Measurements from ENCODE around the gene NFYC.

NFYC gene

DNA sequence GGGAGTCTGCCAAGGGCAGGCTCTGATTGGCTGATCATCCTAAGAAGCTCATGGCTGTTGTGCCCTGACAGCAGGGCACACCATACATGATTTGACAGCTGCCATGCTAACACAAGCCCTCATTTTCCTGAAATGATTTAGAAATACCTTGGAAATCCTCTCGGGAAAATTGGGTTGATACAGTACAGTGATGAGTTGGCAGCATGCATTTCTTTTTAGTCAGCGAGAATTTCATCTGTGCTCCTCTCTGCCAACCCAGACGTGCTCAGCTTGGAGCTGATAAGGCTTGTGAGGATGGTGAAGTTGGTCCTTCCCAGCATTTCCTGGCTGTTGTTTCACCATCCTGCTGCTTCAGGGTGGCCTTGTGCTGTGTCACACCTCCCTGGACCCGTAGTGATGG, 69.5 kb downstream of the NFYC start:
- DNase-seq (ENCODE audit: low spot score): no peak

DNA sequence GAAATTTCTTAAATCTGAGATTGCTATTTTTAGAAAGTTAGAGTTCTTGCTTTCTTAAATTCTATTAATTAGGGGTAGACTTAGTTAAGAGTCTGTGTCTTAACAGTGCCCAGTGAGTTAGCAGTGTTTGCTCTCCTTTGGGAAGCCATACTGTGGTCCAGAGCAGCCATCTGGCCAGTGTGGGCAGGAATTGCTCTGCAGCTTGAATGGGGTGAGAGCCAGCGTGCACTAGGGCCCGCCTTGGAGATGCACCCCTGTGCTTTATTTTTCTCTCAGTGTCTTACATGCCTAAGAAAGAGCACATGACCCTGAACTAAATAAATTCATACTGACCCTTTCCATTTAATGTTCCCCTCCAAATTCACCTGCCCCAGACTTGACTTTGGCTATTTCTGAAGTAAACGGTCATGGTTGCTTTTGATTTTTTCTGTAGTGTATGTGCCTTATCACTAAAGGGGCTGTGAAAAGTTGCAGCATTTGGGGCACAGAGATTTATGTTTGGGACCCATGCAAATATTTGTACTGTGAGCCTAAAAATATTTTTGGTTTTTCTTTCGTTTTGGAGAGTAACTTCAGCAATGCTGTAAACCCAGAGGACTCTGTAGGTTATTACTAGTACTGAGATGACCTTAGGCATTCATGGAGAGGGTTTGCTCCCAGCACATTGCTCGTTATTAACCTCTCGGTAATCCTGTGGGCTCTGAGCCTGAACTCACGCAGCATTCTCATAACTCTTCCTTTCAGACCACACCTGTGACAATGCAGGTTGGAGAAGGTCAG, 70.8 kb downstream of the NFYC start:
- DNase-seq (ENCODE audit: low spot score): no peak

DNA sequence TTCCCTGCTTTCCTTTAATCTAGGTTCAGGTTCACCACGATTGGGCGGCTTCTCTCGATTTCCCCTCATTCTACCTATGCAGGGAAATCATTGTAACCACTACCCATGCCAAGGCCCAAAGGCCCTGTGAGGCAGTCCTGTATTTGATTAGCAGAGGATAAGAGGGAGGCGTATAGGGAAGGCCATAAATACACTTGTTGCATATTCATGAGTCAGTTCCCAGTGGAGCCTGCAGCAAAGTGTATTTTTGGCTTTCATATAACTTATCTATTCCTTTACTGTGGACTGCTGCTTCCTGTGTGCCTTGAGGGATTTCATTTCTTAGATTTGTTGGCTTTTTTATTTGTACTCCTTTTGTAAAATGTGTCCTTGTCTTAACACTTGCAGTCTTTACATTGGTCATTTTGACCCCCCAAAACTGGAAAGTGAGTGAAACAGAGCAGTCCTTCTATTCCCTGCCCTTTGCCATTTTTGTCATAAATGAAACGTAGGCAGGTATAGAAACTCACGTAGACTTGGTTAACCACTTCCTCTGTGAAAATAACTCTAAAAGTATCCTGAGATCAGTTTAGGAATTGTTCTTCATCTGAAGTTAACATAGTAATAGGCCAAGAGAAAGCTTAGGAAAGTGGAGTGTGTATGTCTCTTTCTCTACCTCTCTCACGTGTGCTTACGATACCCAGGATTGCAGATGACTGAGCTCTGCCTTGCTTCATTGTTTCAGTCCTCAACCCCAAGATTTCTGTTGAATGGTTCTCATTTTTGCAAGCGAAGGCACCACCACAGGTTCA, 72.4 kb downstream of the NFYC start:
- no peak for DNase-seq (ENCODE audit: low spot score)

- DNase-seq (ENCODE audit: low spot score): no peak
These were observed 73.5 kb downstream of the NFYC start for GRCh38 chr1:40764981-40765380.

DNA sequence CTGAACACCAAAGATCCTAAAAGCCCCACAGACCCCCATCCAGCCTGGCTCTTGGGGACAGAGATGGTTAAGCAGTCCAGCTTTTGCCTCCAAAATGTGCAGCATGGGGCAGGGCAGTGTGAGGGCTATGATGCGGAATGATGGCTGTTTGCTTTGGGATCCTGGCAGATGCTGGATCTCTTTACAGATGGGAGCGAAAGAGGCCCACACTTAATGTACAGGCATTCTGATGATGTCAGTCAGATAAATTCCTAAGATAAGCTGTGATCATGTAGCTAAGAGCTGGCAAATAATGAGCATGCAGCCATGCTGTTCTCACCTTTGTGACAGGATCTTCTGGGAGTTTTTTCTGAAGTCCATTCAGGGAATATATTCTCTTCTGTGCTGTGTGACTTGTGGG, 74.5 kb downstream of the NFYC start:
- no peak for DNase-seq (ENCODE audit: low spot score)

DNA sequence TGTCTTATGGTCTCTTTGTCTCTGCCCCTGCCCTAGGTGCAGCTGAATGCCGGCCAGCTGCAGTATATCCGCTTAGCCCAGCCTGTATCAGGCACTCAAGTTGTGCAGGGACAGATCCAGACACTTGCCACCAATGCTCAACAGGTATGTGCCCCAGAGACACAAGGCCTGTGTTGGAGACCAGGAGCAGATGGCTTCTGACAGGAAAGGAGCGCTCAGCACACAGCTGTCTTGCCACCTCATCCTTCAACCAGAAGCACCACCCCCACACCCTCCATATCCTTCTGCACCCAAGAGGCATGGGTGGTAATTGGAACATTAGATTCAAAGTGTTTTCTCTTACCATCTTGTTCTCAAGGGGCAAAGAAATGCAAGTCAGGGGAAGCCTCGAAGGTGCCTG, 75.1 kb downstream of the NFYC start:
- no peak for DNase-seq (ENCODE audit: low spot score)

DNA sequence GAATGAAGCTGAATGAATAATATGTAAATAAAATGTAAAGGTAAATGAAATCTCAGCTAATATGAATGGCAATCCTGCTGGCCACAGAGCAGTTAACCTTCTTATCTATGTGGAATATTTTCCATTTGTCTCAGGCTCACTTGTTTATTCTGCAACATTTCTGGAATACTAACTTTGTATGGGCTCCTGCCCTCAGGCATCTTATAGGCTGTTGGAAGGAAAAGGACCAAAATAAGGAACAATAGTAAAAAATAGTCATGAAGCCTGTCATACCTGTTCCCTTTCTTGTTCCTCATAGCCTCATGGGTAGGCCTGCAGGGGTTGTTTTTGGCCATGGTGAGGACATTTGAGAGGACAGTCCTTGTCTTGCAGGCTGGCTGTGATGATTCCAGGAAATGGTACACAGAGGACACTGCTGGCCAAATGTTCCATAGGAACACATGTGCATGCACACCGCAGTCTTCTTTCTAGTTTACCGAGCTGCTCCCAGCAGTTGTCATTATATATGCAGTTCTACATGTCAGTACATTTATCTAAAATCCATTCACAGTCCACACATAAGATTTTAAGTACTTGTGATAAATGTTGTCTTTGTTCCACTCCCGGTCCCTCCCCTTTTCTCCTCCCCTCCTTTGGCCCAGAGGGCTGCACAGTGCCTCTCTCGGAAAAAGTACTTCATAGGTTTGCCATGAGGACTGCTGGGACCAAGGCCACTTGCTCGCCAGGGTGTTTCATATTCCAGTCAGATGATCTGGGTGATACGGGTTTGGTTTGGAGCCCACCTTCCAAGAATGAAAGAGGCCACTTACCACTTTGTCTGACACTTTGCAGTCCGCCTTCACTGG, 76.9 kb downstream of the NFYC start:
- no peak for DNase-seq (ENCODE audit: low spot score)

DNA sequence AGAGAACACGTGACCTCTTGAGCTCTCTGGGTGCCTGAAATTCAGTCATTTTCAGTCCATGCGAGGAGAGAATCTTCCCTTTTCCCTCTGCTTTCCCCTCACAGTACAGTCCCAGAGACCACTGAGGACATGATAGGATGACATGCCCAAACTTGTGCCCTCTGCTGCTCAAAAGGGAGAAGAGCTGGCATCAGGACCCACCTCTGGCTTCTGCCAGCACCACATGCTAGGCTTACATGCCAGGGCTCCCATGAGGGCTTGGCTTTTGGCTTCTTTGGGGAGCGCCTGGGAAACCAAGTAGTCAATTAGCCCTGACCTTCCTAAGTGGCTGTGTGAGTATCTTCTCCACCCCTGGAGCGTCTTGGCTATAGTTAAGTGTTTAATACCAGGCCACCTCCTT, 78.3 kb downstream of the NFYC start:
- DNase-seq (ENCODE audit: low spot score): no peak

DNA sequence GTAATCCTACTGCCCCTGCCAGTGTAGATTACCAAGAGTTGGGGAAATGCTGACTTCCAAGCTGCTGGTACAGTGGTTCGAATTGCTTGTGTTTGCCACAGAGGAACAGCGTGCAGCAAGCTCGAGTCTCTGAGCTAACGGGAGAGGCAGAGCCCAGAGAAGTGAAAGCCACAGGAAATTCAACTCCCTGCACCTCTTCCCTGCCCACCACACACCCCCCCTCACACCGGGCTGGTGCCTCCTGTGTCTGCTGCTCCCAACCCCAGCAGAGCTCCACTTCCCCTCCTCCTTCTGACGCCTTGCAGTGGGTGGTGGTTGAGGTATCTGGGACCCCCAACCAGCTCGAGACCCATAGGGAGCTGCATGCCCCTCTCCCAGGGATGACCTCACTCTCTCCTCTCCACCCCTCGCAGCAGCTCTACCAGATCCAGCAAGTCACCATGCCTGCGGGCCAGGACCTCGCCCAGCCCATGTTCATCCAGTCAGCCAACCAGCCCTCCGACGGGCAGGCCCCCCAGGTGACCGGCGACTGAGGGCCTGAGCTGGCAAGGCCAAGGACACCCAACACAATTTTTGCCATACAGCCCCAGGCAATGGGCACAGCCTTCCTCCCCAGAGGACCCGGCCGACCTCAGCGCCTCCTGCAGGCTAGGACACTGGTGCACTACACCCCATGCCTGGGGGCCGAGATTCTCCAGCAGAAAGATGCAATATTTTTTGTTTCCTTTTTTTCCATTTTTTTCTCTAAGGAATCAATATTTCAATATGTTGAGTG, 79.0 kb downstream of the NFYC start:
- DNase-seq (ENCODE audit: low spot score): no peak

DNA sequence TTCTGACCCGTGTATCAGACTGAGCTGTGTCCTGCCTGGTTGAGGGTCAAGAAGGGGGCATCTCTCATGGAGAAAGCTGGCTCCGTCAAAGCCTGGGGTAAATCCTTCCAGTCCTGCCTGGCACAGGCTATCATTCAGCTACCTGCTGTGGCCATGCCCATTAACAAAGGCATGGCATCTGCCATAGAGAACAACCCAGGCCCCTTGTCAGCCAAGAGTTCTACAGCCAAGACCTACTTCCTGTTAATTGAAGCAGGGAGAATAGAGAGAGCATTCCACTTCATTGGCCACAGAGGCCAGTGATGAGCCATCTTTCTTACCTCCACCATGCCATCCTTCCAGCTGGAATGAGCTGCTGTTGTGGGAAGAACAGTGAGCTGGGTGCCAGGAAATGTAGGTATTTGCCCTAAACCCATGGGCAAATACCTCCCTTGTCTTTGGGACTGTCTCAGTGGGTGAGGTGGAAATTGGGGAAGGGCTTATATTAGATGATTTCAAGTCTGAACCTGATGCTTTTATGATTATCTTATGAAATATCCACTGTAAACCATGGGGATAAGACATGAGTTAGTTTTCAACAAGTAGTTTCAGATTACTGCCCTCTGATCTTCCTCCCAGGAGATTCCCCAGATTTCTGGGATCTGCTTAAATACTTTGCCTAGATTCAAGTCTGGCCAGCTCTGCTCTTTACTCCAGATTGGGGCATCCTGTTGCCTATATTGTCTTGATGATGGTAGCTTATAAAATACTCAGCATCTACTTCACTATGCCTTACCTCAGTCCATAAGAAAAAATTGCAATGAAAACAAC, 80.8 kb downstream of the NFYC start:
- no peak for DNase-seq (ENCODE audit: low spot score)

DNA sequence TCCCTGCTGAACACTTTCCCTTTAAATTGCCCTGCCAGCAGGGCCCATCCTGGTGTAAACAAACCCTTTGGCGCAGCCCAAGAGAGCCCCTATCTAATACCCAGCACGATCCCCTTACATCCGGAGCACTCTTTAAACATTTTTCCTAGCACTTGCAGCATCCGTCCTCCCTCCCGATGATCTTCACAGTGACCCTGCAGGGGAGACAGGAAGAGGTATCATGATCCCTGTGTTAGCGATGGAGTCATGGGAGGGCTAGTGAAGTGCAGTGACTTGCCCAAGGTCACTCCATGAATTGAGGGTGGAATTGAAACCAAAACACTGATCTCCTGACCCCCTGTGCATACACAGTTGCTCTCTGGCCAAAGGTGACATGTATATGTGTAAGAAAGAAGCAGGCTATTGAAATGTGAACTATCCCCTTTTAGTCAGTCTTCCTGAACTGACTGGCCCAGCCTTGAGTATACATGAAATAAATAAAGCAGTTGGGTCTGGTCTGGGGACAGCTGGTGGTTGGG, 82.3 kb downstream of the NFYC start:
- no peak for DNase-seq (ENCODE audit: low spot score)

DNA sequence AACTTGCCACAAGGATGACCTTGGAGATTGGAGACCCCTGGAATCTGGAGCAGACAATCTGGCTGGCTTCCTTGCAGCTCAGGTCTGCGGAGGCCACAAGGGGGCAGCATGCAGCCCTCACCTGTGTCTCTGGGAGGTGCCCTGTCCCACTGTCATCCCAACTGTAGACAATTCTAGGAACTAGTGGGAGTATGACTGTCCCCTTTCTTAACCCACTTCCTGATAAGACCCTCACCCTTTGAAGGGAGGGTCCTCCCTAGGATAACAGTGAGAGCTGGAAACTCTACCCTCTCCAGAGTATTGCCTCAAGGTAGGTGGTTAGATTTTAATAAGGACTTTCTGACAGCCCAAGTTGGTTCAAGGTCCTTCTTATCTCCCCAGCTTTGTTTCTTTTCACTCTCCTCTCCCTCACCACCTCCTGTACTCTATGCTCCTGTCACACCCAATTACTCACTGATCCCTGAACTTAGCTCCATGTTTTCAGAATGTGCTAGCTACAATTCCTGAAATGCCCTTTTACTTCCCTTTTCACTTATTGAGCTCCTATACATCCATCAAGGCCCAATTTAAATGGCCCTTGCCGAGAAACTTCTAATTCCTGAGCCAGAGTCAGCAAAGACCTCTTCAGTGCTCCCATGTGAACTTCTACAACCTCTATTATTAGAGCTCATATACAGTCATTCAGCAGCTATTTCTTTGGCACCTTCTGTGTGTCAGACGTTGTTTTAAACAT, 82.9 kb downstream of the NFYC start:
- DNase-seq (ENCODE audit: low spot score): peak; percentile 77

GRCh38 chr1:40776236-40777072, 85.0 kb downstream of the NFYC start:
- DNase-seq (ENCODE audit: low spot score): no peak

GRCh38 chr1:40777224-40777970, 85.9 kb downstream of the NFYC start:
- DNase-seq (ENCODE audit: low spot score): no peak

GRCh38 chr1:40780678-40781607, 89.4 kb downstream of the NFYC start:
- DNase-seq (ENCODE audit: low spot score): no peak

DNA sequence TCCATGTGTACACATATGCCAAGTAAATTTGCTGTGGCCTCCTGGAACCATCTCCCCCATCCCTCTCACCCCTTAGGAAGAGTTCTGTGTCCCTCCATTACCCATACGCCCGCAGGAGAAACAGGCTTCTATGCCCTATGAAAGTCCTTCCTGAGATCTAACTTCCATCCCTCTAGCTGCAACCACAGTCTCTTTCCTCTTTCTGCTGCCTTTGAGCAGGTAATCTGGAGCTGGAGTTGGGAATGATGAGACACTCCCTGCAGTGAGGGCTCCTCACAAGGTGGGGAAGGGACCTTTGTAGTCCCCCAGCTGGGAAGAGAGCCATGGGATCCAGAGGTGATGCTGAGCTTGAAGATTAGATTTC, 90.1 kb downstream of the NFYC start:
- no peak for DNase-seq (ENCODE audit: low spot score)

DNA sequence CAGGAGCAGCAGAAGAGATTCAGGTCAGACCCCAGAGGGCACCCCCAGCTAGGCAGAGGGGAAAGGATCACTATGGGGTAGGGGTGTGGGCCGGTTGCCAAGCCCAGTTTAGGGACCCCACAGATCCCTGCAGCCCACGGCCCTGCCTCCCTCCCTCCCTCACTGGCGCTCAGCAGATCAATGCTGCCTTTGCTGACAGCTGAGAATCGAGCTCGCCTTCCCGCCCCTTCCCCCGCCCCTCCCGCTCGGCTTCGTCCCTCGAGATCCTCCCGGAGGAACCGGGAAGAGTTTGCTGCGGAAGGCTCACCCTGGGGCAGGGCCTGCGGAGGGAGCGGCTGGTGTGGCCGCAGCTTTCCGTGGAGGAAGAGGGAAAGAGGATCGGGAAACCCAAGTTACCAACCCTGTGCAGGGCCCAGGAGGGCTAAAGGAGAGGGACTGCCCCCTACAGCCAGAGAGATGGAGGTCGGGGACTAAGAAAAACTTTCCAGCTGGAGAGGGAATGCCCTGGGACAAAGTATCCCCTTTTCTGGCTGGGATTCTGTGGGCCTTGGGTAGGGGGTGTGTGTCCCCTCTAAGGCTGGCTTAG, 91.0 kb downstream of the NFYC start:
- DNase-seq (ENCODE audit: low spot score): peak; percentile 56
